HCT116 (cell line): ENCODE measurements around the gene PLCXD3. TPM values are rescaled to one million over a fixed set of nuclear protein-coding genes. Genes with fewer than 3 reads are reported as not detected.

Source experiments
- ATAC-seq: fragments of 200-7000 bp; cut with Tn5 transposase; 2 replicates; pipeline ENCODE4 v1.9.1; 2020; ENCODE audit warnings: mild to moderate bottlenecking, moderate library complexity
- BruUV-seq: library from RNA; stranded (reverse); fragments of 400-500 nt; replicated peaks from 2 replicates; lab custom pipeline; 2021; lab: Mats Ljungman, UMichigan
- CTCF ChIA-PET: fragments of 300-600 bp; sonication (Branson Sonifier 250); formaldehyde crosslinking; loops from one replicate; lab custom pipeline; 2021; ENCODE audit warnings: antibody characterized with exemption; lab: Charles Lee
- POLR2A ChIA-PET: fragments of 300-600, 350-600 bp; sonication (Branson Sonifier 250); formaldehyde crosslinking; loops from one replicate; lab custom pipeline; 2021; ENCODE audit warnings: antibody characterized with exemption; lab: Charles Lee
- RAD21 ChIA-PET, 2 experiments: fragments of 300-600 bp; sonication (Branson Sonifier 250); formaldehyde crosslinking; loops; one replicate each; lab custom pipeline; 2023; ENCODE audit warnings: low total read pairs in 2 of 2; ENCODE audit not compliant: uncharacterized antibody in 2 of 2, unreplicated experiment in 2 of 2, low non-redundant PET in 1 of 2; lab: Charles Lee
- DNase-seq: peaks from one replicate; pipeline ENCODE4 v3.0.0-alpha.2; 2010; ENCODE audit warnings: low read depth, low spot score
- H2AFZ ChIP-seq: fragments of 200-600 bp; shearing (Covaris generic), sonication (generic); 2 replicates; pipeline ENCODE4 v1.6.1; 2017; ENCODE audit warnings: low read depth, mixed run types, mixed read lengths, antibody characterized with exemption, low read length; ENCODE audit not compliant: poor library complexity, severe bottlenecking
- H3K27ac ChIP-seq: 2 replicates; pipeline ENCODE4 v1.5.1; 2012; ENCODE audit warnings: low read depth, low read length
- H3K27me3 ChIP-seq: fragments of 200-600 bp; sonication (generic); 2 replicates; pipeline ENCODE4 v1.6.1; 2016; ENCODE audit warnings: mixed run types, low read length, mixed read lengths; ENCODE audit not compliant: insufficient read depth
- H3K36me3 ChIP-seq, 2 experiments: fragments of 200-500 bp in 1 of 2; fragments of 200-600 bp in 1 of 2; sonication (Bioruptor generic) in 1 of 2; sonication (generic) in 1 of 2; 2 replicates each; pipeline versions ENCODE4 v1.5.1 to v1.6.1; 2014 to 2016; ENCODE audit warnings: low read length in 2 of 2, inconsistent platforms in 1 of 2, mixed read lengths in 1 of 2, mixed run types in 1 of 2; ENCODE audit not compliant: insufficient read depth in 2 of 2, control insufficient read depth in 1 of 2
- H3K4me1 ChIP-seq, 2 experiments: fragments of 200-600 bp in 1 of 2; sonication (generic) in 1 of 2; 2 replicates each; pipeline versions ENCODE4 v1.5.1 to v1.6.1; 2012 to 2017; ENCODE audit warnings: low read length in 2 of 2, inconsistent platforms in 1 of 2, mild to moderate bottlenecking in 1 of 2, mixed read lengths in 1 of 2, mixed run types in 1 of 2, moderate library complexity in 1 of 2; ENCODE audit not compliant: insufficient read depth in 2 of 2, control insufficient read depth in 1 of 2
- H3K4me2 ChIP-seq: fragments of 200-600 bp; sonication (generic); 2 replicates; pipeline ENCODE4 v1.6.1; 2017; ENCODE audit warnings: mixed run types, low read length, mixed read lengths
- H3K4me3 ChIP-seq, 2 experiments: fragments of 200-600 bp in 1 of 2; sonication (generic) in 1 of 2; replicated peaks in 1 of 2; 2 replicates each; pipeline ENCODE4 v1.5.1; 2011 to 2016; ENCODE audit warnings: low read length in 2 of 2, control low read depth in 1 of 2, low read depth in 1 of 2, mild to moderate bottlenecking in 1 of 2, mixed read lengths in 1 of 2, mixed run types in 1 of 2
- H3K79me2 ChIP-seq: fragments of 200-600 bp; sonication (generic); 2 replicates; pipeline ENCODE4 v1.6.1; 2017; ENCODE audit warnings: mild to moderate bottlenecking, mixed run types, low read length, moderate library complexity, mixed read lengths; ENCODE audit not compliant: insufficient read depth
- H3K9ac ChIP-seq: fragments of 200-600 bp; sonication (generic); 2 replicates; pipeline ENCODE4 v1.6.1; 2016; ENCODE audit warnings: low read length, mixed read lengths
- H3K9me2 ChIP-seq: fragments of 200-600 bp; sonication (generic), shearing (Covaris generic); 2 replicates; pipeline ENCODE4 v1.6.1; 2017; ENCODE audit warnings: mixed run types, mild to moderate bottlenecking, moderate library complexity; ENCODE audit not compliant: insufficient read depth
- H3K9me3 ChIP-seq, 2 experiments: fragments of 200-500 bp in 1 of 2; fragments of 200-600 bp in 1 of 2; sonication (Bioruptor generic) in 1 of 2; sonication (generic) in 1 of 2; 2 replicates each; pipeline ENCODE4 v1.6.1; 2014 to 2017; ENCODE audit warnings: low read length in 2 of 2, mixed read lengths in 2 of 2, inconsistent platforms in 1 of 2, low read depth in 1 of 2, mild to moderate bottlenecking in 1 of 2, mixed run types in 1 of 2, moderate library complexity in 1 of 2; ENCODE audit not compliant: control insufficient read depth in 1 of 2, insufficient read depth in 1 of 2
- H4K20me1 ChIP-seq: fragments of 200-600 bp; sonication (generic), shearing (Covaris generic); 2 replicates; pipeline ENCODE4 v1.6.1; 2017; ENCODE audit warnings: mixed run types, mild to moderate bottlenecking, moderate library complexity; ENCODE audit not compliant: insufficient read depth
- RAD21 ChIP-seq: IDR thresholded peaks from 2 replicates; pipeline ENCODE4 v1.6.1; 2012; ENCODE audit warnings: low read depth, mild to moderate bottlenecking
- intact Hi-C: fragments of 100-400 bp; cut with micrococcal nuclease; formaldehyde crosslinking; loops from 2 replicates; pipeline ENCODE4 v1.10.0; 2022
- total RNA-seq: library from RNA; stranded (reverse); gene quantifications from one replicate; pipeline ENCODE4 v1.2.1, GENCODE V29; 2021; ENCODE audit not compliant: unreplicated experiment
- TF ChIP-seq, protein P1 (sequence below), 3 experiments: fragments of 200-600 bp in 1 of 3; sonication (generic) in 1 of 3; IDR thresholded peaks in 2 of 3; conservative IDR thresholded peaks in 1 of 3; 2 replicates each; pipeline ENCODE4 v1.5.1; 2012 to 2017; ENCODE audit warnings: low read depth in 2 of 3, low read length in 2 of 3, antibody characterized with exemption in 1 of 3, borderline replicate concordance in 1 of 3, control low read depth in 1 of 3, mild to moderate bottlenecking in 1 of 3, mixed read lengths in 1 of 3, mixed run types in 1 of 3, moderate library complexity in 1 of 3; ENCODE audit not compliant: insufficient read depth in 1 of 3
- TF ChIP-seq, protein P2 (sequence below): IDR thresholded peaks from 2 replicates; pipeline ENCODE4 v1.6.1; 2012
- TF ChIP-seq, protein P3 (sequence below): IDR thresholded peaks from 2 replicates; pipeline ENCODE4 v1.6.1; 2011; ENCODE audit warnings: mild to moderate bottlenecking, low read length, moderate library complexity; ENCODE audit not compliant: insufficient replicate concordance; ENCODE audit errors: extremely low read depth

The PLCXD3 gene
- total RNA-seq, 1 experiment from 2014 or later, result not detected

DNA sequence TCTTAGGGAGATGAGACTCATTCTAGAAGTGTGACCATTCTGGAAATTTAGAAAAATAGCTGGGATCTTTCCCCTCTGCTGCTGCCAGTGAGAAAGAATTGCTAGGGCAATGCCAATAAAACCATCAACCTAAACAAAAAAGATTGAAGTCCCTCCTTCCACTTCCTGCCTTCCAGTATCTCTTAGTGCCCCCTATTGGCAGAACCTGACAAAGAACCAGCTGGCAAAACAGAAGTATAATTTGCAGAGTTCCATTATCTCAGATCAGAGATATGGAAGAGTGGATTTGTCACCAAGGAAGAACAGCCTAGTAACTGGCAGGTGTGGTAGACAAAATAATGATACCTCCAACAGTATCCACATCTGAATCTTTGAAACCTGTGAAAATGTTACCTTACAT, 13.8 kb upstream of the PLCXD3 start:
- no peak overlapping the region for H3K4me3 ChIP-seq
- H3K4me1 ChIP-seq, result peaks cover 0 to 12% of the 10 kb centered on the region in 2 experiments; a peak in 2 of 4 replicates
- TF ChIP-seq, protein P1, sequence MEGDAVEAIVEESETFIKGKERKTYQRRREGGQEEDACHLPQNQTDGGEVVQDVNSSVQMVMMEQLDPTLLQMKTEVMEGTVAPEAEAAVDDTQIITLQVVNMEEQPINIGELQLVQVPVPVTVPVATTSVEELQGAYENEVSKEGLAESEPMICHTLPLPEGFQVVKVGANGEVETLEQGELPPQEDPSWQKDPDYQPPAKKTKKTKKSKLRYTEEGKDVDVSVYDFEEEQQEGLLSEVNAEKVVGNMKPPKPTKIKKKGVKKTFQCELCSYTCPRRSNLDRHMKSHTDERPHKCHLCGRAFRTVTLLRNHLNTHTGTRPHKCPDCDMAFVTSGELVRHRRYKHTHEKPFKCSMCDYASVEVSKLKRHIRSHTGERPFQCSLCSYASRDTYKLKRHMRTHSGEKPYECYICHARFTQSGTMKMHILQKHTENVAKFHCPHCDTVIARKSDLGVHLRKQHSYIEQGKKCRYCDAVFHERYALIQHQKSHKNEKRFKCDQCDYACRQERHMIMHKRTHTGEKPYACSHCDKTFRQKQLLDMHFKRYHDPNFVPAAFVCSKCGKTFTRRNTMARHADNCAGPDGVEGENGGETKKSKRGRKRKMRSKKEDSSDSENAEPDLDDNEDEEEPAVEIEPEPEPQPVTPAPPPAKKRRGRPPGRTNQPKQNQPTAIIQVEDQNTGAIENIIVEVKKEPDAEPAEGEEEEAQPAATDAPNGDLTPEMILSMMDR (IDR thresholded peaks at IDR 0.05 in 2 of 3, conservative IDR thresholded peaks at IDR 0.05 in 1 of 3; ENCODE audit: borderline replicate concordance in 1 of 3, insufficient read depth in 1 of 3, low read depth in 2 of 3, low read length in 2 of 3), result peak in 2 of 3 experiments; percentile 42 to 49; a peak in 4 of 6 replicates
- peak; percentile 42 for TF ChIP-seq RAD21
- TF ChIP-seq, protein P2, sequence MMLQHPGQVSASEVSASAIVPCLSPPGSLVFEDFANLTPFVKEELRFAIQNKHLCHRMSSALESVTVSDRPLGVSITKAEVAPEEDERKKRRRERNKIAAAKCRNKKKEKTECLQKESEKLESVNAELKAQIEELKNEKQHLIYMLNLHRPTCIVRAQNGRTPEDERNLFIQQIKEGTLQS, result no peak
- TF ChIP-seq, protein P3, sequence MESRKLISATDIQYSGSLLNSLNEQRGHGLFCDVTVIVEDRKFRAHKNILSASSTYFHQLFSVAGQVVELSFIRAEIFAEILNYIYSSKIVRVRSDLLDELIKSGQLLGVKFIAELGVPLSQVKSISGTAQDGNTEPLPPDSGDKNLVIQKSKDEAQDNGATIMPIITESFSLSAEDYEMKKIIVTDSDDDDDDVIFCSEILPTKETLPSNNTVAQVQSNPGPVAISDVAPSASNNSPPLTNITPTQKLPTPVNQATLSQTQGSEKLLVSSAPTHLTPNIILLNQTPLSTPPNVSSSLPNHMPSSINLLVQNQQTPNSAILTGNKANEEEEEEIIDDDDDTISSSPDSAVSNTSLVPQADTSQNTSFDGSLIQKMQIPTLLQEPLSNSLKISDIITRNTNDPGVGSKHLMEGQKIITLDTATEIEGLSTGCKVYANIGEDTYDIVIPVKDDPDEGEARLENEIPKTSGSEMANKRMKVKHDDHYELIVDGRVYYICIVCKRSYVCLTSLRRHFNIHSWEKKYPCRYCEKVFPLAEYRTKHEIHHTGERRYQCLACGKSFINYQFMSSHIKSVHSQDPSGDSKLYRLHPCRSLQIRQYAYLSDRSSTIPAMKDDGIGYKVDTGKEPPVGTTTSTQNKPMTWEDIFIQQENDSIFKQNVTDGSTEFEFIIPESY, result no peak
- H3K9ac ChIP-seq, result no peak overlapping the region
- H3K36me3 ChIP-seq, result no peaks in the 10 kb centered on the region
- intact Hi-C loops, result loop anchor here (5.0 kb wide), 2 partner anchors 252 to 622 kb away; no protein-coding TSS in a partner anchor
- ATAC-seq (no peak), DNase-seq (no peak)
- no peaks in the 10 kb centered on the region for H3K9me2 ChIP-seq
- no peak overlapping the region for H2AFZ ChIP-seq
- H4K20me1 ChIP-seq, result no peaks in the 10 kb centered on the region
- H3K27me3 ChIP-seq, result no peaks in the 10 kb centered on the region
- no peaks in the 10 kb centered on the region for H3K79me2 ChIP-seq
- no TSS peak for BruUV-seq
- ChIA-PET RAD21 (no interaction called here), CTCF (interaction anchor here (0.9 to 2.0 kb wide), 5 partner anchors 9 to 620 kb away, joined by 4 to 7 read pairs (median 4); no protein-coding TSS in a partner anchor), POLR2A (no interaction called here)
- no peak overlapping the region for H3K4me2 ChIP-seq
- no peak overlapping the region for H3K27ac ChIP-seq
- no peaks in the 10 kb centered on the region for H3K9me3 ChIP-seq
